Duodenal mucosa (tissue), 2 donors: ENCODE results near the gene BARX2.

Experiments used
- H3K27ac ChIP-seq: one replicate; pipeline ENCODE4 v1.7.0; 2013; ENCODE audit warnings: low read depth, low read length
- H3K27me3 ChIP-seq, 2 donors: one replicate each; pipeline ENCODE4 v1.7.0; 2013; ENCODE audit warnings: low read length in 2 of 2, control low read depth in 1 of 2; ENCODE audit not compliant: insufficient read depth in 2 of 2, control insufficient read depth in 1 of 2
- H3K36me3 ChIP-seq, 2 donors: one replicate each; pipeline ENCODE4 v1.7.0; 2013; ENCODE audit warnings: low read length in 2 of 2, control low read depth in 1 of 2; ENCODE audit not compliant: insufficient read depth in 2 of 2, control insufficient read depth in 1 of 2
- H3K4me1 ChIP-seq, 2 donors: one replicate each; pipeline ENCODE4 v1.7.0; 2013; ENCODE audit warnings: low read length in 2 of 2, control low read depth in 1 of 2; ENCODE audit not compliant: insufficient read depth in 2 of 2, control insufficient read depth in 1 of 2
- H3K4me3 ChIP-seq, 2 donors: one replicate each; pipeline ENCODE4 v1.7.0; 2013; ENCODE audit warnings: low read length in 2 of 2, low read depth in 1 of 2
- H3K9ac ChIP-seq, 2 donors: one replicate each; pipeline ENCODE4 v1.7.0; 2013; ENCODE audit warnings: low read length in 2 of 2, low read depth in 1 of 2
- H3K9me3 ChIP-seq, 2 donors: one replicate each; pipeline ENCODE4 v1.7.0; 2013; ENCODE audit warnings: low read length in 2 of 2, control low read depth in 1 of 2; ENCODE audit not compliant: control insufficient read depth in 1 of 2

BARX2 gene

DNA sequence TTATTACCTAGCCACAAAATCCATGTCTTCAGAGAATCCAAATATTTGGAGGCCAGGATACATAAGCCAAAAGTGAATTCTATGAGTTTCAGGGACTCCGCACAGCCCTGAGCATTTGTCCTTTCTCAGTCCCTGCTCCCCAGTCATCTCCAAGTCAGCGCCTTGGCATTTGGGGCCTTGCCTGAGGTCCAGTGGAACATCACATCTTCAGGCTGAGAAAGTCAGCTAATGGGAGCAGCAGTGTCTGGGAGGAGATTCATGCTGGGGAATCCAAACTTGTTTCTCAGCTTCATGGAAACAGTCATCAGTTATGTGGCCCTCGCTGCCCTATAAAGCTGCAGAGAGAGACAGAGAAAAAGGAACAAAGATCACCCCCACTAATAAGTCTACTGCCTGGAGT, 70.9 kb downstream of the BARX2 start:
- no peaks in the 10 kb centered on the region for H3K4me1 ChIP-seq
- peaks cover 10 to 17% of the 10 kb centered on the region in 2 donors for H3K36me3 ChIP-seq
- no peak overlapping the region for H3K9ac ChIP-seq

DNA sequence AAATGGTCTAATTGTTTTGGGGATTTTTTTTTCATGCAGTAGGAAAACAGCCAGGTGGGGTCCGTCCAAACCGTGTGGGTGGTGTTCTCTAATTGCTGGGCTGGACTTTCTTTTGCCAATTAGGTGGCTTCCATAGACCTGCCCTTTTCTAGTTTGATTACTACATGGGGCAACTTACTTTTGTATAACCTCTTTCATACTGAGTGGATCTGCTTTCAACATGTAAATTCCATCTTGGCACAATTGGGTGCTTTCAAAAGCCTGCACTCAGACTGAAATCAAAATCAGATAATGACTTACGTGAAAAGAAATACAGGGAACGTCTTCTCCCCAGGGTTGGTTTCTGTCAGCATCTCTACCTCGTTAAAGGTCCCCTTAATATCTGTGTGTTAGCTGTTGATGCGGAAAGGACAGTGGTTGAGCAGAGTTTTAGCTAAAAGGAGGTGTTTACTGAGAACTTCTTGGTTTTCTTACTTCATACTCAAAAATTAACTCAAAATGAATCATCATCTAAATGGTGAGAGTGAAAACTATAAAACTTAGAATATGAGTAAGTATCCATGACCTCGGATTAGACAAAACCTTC, 72.1 kb downstream of the BARX2 start:
- Histone ChIP-seq H3K27me3 (no peaks in the 10 kb centered on the region), H3K4me3 (no peak overlapping the region)

More for the DNA sequence above, 70.9 kb downstream of the BARX2 start:
- Histone ChIP-seq H3K27ac (no peak overlapping the region), H3K9me3 (peaks cover 0 to 3% of the 10 kb centered on the region in 2 donors), H3K27me3 (no peaks in the 10 kb centered on the region), H3K4me3 (no peak overlapping the region)

DNA sequence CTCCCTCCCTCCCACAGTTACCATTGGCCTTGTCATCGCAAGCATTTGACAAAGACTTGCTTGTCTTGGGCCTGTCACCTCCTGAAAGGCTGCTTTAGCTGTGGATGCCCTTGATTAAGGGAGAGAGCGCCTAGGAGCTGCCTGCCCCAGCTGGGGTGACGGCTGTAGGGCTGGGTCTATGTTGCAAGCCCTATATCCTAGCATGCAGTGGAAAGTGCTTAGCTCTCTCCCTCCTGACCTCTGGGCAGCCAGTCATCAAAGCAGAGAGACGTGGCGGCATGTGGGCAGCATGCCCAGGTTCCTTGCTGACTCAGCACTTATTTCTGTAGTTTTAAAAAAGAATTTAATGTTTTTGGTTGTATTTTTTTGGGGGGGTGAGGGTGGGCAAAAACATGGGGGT, 75.9 kb downstream of the BARX2 start:
- Histone ChIP-seq H3K36me3 (peaks cover 7 to 8% of the 10 kb centered on the region in 2 donors), H3K9ac (no peak overlapping the region), H3K27me3 (no peaks in the 10 kb centered on the region), H3K9me3 (peaks cover 0 to 3% of the 10 kb centered on the region in 2 donors), H3K4me1 (no peaks in the 10 kb centered on the region), H3K27ac (no peak overlapping the region), H3K4me3 (no peak overlapping the region)

More for the DNA sequence above, 72.1 kb downstream of the BARX2 start:
- Histone ChIP-seq H3K36me3 (peaks cover 6 to 17% of the 10 kb centered on the region in 2 donors), H3K27ac (no peak overlapping the region), H3K4me1 (no peaks in the 10 kb centered on the region), H3K9ac (no peak overlapping the region), H3K9me3 (peaks cover 0 to 3% of the 10 kb centered on the region in 2 donors)

DNA sequence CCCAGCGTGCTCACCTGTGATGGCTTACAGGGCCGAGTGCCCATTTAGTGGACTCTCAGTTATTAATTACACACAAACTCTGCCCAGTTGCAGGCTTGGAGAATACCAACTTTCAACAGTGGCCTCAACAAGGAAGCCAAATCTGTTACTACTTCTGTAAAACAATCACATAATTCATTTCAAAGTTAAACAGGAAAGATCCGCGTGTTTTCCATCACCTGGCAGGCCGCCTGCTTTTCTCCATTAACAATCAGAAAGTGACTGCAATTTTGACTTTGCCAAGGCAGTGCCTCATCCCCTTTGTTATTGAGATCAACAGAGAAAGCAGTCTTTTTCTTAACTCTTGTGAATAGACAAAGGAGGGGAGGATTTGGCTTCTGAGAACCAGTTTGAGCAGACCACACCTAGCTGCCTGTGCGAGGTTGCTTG, 77.7 kb downstream of the BARX2 start:
- Histone ChIP-seq H3K27ac (no peak overlapping the region), H3K9me3 (no peaks in the 10 kb centered on the region), H3K9ac (no peak overlapping the region), H3K36me3 (peaks cover 0 to 7% of the 10 kb centered on the region in 2 donors), H3K4me1 (peaks cover 15 to 16% of the 10 kb centered on the region in 2 donors), H3K27me3 (no peaks in the 10 kb centered on the region), H3K4me3 (no peak overlapping the region)

DNA sequence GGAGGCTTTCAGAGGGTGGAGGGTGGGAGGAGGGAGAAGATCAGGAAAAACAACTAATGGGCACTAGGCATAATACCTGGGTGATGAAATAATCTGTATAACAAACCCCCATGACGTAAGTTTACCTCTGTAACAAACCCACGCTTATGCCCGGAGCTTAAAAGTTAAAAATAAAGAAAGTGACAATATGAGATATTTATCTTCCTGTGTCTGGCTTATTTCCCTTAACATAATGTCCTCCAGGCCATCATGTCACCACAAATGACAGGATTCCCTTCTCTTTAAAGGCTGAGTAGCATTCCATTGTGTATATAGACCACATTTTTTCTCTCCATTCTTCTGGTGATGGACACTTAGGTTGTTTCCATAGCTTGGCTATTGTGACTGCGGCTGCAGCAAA, 79.5 kb downstream of the BARX2 start:
- Histone ChIP-seq H3K4me1 (peaks cover 20 to 22% of the 10 kb centered on the region in 2 donors), H3K9ac (no peak overlapping the region), H3K4me3 (no peak overlapping the region), H3K9me3 (no peaks in the 10 kb centered on the region), H3K36me3 (peaks cover 0 to 7% of the 10 kb centered on the region in 2 donors), H3K27me3 (no peaks in the 10 kb centered on the region), H3K27ac (no peak overlapping the region)

DNA sequence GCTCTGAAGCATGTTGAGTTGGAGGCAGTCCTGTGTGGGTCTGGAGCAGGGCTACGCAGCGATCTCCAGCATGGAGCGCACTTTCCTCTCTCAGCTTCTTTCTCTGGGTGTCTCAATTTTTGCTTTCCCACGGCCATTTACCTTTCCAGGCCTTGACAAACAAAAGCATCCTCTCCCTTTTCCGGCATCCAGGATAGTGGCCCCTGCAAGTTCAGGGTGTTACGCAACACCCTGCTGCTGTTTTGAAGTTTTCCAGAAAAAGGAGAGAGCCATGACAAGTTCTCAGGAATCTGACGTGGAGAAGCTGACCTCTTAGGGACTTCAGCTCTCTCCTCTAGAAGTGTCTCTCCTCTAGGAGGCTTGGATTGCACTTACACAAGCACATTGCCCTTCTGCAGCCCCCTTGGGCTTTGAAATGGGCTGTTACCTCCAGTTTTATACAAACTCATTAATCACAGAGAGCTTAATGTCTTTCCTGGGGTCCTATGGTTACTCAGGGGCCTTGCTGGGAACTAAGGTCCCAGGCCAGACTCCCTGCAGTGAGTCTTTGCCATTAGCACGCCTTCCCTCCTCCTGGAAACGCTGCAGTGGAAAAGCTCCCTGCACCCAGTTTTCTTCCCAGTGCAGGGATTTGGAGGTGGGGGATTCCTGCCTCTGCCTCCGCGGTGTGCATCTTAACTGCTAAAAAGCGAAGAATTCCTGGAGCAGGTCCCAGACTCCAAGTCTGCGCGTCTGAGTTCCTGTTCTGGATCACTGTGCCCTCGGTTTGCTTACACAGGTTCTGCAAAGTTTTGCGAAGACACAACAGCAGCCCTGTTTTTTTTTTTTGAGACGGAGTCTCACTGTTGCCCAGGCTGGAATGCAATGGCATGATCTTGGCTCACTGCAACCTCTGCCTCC, 80.4 kb downstream of the BARX2 start:
- peaks cover 0 to 7% of the 10 kb centered on the region in 2 donors for H3K36me3 ChIP-seq
- no peak overlapping the region for H3K27ac ChIP-seq
- no peak overlapping the region for H3K4me3 ChIP-seq
- no peaks in the 10 kb centered on the region for H3K27me3 ChIP-seq
- H3K9me3 ChIP-seq = no peaks in the 10 kb centered on the region
- no peak overlapping the region for H3K9ac ChIP-seq
- peaks cover 20 to 22% of the 10 kb centered on the region in 2 donors for H3K4me1 ChIP-seq

DNA sequence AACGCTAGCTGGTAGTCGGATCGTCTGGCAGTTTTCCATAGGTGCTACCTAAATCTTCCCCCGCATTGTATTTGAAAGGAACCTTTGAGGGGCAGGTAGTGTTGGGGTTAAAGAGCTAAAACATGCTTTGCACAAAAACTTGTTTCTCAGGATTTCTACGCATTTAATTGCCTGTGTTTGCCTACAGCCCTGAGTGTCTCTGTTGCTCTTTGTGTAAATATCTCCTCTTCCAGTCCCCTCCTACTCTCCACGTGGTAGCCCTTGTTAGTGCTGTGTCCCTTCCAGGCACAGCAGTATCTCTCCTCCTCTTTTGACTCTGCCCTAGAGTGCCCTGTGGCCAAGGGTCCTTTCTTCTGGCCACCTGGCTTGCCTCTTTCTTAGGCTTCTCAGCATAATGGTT, 81.7 kb downstream of the BARX2 start:
- Histone ChIP-seq H3K9me3 (no peaks in the 10 kb centered on the region), H3K27ac (no peak overlapping the region), H3K27me3 (no peaks in the 10 kb centered on the region), H3K9ac (no peak overlapping the region), H3K4me1 (peaks cover 20 to 22% of the 10 kb centered on the region in 2 donors), H3K36me3 (peaks cover 0 to 3% of the 10 kb centered on the region in 2 donors), H3K4me3 (no peak overlapping the region)

DNA sequence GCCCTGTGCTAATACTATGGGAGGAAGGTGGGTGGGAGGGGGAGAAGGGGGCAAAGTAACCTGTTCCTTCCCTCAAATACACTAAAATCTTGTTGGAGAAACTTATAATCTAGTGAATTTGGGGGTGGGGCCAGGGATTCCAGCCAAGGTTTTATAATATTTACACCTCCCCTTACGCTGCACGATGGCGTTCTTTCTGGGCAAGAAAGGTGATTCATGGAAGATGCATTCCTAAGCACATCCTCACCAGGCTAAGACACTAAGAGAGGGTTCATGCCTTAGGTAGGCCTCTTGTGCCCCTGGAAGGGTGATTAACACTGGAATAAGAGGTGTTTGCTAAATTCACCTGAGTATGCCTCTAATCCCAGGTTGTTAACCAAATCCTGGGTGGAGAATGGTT, 82.6 kb downstream of the BARX2 start:
- Histone ChIP-seq H3K27ac (no peak overlapping the region), H3K9me3 (no peaks in the 10 kb centered on the region), H3K4me1 (peaks cover 20 to 22% of the 10 kb centered on the region in 2 donors), H3K9ac (no peak overlapping the region), H3K27me3 (no peaks in the 10 kb centered on the region), H3K4me3 (no peak overlapping the region), H3K36me3 (peaks cover 0 to 3% of the 10 kb centered on the region in 2 donors)

DNA sequence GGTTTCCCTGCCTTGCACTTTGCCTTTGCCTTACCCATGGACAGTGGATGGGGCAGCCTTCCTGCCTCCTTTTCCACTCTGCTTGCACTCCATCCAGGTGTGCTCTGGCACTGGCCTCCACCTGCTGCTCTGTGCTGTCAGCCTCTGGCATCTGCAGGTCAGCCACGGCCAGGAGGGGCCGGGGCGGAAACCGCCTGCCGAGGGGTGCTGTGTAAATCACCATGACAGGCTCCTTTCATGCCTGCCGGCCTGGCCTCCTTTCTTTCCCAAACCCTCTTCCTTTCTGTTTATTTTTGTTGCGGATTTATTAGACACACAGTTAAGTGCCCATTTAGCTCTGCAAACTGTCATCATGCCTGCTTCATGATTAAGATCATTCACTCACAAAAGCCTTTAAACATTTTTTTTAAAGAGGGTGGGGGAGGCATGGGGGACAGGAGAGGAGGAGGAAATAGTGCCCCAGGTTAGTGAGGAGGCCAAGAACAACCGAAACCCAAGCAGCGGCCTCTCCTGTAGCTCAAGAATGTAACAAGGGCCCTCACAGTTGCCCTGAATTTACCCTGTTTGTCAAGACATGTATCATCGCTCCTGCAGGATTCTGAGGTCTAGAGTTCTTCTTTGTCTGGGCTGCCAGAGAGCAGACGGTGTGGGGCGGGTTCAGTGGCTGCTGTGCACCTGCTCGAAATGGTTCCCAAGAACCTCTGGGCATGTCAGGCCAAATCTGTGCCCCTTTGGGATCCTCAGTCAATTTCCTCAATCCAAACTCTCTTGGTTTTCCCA, 83.3 kb downstream of the BARX2 start:
- H3K27ac ChIP-seq = no peak overlapping the region
- no peaks in the 10 kb centered on the region for H3K9me3 ChIP-seq
- peaks cover 20 to 22% of the 10 kb centered on the region in 2 donors for H3K4me1 ChIP-seq

DNA sequence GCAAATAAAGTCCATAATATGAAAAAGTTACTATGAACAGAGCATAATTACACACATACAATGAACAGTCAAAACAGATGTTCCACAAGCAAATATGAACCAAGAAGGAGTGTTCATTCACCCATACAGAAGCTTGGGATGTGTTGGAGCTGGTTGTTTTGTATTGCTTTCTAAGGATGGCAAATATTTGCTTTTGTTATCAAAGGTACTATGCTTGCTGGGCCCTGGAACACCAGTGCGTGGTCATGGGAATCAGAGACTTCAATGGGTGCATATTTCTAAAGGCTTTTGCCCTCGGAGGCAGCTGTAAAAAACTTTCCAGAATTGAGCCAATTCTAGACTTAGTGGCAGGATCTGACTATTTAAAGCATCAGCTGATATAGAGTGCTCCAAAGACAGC, 85.1 kb downstream of the BARX2 start:
- no peaks in the 10 kb centered on the region for H3K27me3 ChIP-seq
- no peak overlapping the region for H3K4me3 ChIP-seq
- no peaks in the 10 kb centered on the region for H3K9me3 ChIP-seq
- H3K4me1 ChIP-seq = peaks cover 20 to 22% of the 10 kb centered on the region in 2 donors
- no peak overlapping the region for H3K27ac ChIP-seq
- H3K36me3 ChIP-seq = no peaks in the 10 kb centered on the region
- H3K9ac ChIP-seq = no peak overlapping the region

More for the DNA sequence above, 83.3 kb downstream of the BARX2 start:
- Histone ChIP-seq H3K9ac (no peak overlapping the region), H3K27me3 (no peaks in the 10 kb centered on the region), H3K4me3 (no peak overlapping the region), H3K36me3 (no peaks in the 10 kb centered on the region)
